DMS153 treated with DMSO at 0.1 percent for 48 hours (cell line): ENCODE results near the gene SETD3.

Experiments used
- DNase-seq: peaks from one replicate; lab custom pipeline; 2025; ENCODE audit not compliant: unreplicated experiment; lab: John Stamatoyannopoulos, UW

SETD3 gene

DNA sequence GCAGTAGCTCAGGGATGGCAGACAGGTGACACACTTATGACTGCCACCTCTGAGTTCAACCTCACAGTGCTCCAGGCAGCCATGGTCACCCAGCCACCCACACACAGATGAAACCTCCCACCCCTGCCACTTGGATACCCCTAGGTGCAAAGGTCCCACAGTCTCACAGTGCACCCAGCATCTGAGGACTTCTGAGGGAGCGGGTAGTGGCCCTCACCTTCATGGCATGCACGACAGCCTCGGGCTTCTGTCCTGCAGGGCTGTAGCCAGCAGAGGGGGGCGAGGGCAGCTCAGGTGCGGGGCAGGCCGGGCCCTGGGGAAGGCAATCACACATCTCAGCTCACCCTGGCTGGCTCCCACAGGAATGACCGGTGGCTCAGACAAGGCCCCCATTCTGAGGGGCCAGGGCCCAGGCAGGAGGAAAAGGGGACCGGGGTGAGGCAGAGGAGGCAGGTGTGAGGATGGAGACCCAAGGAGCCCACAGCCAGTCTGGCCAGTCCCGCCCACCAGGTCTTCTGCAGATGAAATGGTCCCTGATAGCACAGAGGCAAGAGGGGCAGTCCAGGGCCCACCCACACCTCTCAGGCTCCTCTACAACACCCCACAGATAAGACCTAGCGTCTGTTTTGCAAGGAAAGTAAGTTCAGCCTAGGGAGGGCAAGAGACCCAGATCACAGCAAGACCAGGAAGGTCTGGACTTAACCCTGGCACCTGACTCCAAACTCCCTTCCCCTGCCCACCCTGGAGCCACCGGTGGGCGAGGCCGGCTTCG, 36.4 kb upstream of the SETD3 start:
- DNase-seq: no peak

DNA sequence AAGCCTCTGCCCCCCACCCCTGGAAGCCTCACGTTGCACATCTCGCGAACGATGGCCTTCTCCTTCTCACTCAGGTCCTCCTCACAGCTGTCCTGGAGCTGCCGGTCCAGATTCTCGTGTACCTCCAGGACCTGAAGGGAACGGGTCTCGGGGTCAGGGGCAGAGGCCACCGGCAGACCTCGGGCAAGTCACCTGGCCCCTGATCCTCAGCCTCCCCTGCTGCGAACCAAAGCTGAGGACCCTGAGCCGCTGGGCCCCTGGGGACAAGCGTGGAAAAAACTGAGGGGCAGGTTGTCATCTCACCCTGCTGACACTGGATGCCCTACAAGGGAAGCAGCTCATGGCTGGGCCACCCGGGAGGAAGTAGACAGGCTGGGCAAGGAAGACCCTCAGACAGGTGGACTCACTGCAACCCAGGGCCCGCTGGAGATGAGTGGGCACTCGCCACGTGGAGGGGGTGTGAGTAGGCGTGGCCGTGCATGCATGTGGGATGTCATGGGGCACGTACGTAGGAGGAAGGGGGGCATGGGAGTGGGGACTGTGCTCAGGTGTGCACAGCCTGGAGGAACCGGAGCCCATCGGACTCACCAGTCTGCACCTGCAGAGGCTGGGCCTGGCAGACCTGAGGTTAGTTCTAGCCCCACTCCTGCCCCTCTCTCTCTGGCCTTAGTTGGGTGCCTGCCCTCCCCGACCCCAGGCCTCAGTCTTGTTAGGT, 35.7 kb upstream of the SETD3 start:
- no peak for DNase-seq

DNA sequence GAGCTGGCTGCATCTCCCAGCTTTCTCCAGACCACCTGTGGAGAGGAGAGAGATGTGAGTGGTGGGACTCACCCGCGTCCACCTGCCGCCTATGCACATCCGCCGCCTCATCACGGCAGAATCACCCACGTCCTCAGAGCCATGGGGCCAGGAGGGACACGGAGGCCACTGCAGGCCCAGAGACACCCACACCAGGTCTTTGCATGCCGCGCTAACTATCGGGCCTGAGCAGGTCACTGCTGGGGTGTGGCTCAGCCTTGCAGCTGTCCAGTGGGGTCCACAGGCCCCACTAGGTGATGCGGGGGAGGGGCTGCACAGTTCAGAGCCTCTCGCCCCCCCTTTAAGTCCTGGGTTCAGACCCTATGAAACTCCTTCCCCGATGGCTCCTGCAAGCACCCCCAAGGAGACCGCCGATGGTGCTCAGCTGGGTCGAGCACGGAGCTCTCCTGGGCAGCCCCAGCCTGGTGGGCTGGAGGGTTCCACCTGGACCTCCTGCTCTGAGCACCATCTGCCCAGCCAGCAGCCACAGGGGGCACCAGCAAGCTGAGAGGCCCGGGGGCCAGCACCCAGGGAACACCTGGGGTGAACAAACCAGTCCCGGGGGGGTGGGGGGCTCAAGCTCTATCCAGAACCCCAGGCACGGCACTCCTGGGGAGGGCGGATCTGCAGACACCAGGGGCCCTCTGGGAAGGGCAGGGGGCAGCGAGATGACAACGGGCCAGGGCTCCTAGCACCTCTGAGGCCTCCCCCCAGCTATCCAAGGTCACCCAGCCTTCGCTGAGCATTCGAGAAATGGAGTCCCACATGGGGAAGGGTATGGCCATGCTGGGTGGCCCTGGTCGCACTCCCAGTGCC, 34.9 kb upstream of the SETD3 start:
- no peak for DNase-seq

- no peak for DNase-seq
These were observed 34.1 kb upstream of the SETD3 start for GRCh38 chr14:99514552-99515300.

DNA sequence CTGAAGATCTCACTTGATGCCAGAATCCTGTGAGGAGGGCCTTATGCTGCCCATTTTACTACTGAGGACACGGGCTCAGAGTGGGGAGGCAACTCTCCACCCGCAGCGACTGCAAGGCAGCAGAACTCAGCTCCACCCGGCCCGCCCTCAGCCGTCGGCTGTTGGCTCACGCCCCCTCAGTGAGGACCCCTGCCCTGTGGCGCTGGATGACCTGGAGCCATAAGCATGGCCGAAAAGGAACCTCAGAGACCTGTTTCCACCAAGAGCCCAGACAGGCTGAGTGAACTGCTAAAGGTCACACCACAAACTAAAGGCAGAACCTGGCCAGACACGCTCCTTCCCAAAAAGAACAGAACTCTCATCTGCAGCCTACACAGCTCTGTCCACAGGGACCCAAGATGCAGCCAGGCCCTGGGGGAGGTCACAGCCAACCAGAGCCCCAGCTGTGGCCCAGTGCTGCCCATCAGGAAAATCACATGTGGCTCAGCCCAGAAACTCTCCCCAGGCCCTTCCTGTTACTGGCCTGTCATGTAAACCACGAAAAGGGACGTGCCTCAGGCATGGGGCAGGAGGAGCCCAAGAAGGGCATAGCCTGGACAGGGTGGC, 33.4 kb upstream of the SETD3 start:
- DNase-seq: no peak

GRCh38 chr14:99513183-99513694, 32.6 kb upstream of the SETD3 start:
- DNase-seq: no peak

DNA sequence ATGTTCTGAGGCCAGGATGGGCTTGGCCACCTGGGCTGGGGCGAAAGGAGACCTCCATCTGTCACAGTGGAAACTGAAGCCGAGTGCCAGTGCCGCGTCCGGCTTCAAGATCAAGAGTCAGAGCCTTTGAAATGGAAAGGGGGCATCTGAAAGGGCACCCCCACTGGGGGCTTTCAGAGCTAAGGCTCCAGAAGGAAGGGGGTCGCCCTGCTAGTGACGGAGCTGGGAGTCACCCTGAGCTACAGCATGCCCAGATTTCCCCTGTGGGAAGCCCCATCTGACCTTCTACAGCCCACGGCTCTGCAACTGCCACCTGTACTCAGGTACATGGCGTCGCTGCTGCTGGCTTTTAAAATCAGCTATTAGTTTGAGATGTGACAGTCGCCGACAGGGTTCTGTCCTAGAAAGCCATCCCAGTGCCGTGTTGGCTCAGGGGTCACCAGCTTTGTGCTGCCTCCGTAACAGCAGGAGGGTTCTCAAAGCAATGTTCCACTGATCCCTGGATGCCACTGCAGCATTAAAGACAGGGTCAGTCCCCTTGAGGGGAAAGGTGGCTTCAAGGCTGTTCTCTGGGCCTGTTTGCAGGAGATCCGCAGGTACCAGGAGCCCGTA, 32.0 kb upstream of the SETD3 start:
- no peak for DNase-seq

GRCh38 chr14:99512110-99512449, 31.4 kb upstream of the SETD3 start:
- DNase-seq: no peak

DNA sequence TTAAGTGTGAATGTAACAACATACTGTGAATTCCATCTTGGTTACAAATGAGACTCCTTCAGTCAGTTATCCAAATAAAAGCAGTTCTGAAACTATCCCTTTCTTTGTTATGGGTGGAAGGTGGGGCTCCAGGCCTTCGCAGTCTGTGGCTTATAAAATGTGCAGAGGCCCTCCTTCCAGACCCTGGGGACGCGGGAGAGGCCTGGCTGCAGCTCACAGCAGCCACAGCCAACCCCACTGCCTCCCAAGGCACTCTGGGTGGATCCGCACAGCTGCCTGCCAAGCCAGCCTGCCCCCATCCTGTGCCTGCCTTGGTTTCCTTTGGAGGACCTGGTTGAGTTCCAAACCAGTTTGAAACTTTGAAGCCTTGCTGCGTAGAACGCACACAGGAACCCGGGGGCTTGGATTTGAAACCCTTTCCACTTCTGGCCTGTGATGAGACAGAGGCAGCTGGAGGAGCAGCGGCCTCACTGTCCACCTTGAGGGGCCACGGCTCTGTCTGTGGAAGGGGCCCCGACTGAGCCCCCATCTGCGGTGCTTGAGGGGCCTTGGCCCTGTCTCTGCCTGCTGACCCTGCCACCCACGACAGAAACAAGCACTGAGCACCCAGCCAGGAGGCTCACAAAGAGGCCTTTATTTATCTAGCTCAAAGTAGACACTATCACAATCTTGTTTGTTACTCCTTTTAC, 30.9 kb upstream of the SETD3 start:
- no peak for DNase-seq

DNA sequence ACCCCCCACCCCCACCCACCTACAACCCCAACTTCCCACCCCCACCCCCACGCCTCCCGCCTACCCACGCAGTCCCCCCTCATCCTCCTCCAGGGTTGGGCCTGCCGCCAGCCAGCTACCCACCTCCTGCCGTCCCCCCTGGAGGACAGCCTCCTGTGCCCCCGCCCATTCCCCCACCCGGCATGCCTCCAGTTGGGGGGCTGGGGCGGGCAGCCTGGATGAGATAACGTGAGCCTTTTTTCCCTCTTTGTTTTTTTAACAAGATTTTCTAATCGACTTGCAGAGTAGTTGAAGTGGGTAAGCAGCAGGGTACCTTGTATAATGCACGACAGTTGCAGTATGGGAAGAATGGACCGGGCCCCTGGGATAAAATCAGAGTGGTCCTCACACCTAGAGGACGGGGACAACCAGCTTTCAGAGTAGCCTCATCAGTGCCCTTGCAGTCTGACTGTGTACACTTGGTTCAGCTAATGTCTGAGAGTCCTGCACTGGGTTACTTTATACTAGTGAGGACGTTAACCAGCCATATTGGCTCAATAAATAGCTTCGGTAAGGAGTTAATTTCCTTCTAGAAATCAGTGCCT, 30.0 kb upstream of the SETD3 start:
- no peak for DNase-seq

DNA sequence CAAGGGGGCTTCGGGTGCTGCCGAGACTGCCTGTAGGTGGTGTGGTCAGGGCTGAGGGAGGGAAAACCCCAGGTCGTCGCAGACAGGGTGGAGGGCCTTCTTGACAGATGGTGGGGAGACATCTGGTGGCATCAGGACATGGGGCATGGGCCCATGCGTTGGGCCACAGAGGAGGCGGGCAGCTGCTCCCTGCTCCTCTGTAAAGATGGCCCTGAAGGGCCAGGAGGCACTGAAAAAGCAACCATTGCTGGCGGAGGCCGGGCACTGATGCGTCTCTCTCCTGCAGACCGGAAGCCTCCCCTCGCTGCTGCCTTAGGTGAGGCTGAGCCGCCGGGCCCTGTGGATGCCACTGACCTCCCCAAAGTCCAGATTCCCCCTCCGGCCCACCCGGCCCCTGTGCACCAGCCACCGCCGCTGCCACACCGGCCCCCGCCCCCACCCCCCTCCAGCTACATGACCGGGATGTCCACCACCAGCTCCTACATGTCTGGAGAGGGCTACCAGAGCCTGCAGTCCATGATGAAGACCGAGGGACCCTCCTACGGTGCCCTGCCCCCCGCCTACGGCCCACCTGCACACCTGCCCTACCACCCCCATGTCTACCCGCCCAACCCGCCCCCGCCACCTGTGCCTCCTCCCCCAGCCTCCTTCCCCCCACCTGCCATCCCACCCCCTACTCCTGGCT, 29.4 kb upstream of the SETD3 start:
- DNase-seq: no peak

- no peak for DNase-seq
These were observed 28.4 kb upstream of the SETD3 start for GRCh38 chr14:99508896-99509629.

DNA sequence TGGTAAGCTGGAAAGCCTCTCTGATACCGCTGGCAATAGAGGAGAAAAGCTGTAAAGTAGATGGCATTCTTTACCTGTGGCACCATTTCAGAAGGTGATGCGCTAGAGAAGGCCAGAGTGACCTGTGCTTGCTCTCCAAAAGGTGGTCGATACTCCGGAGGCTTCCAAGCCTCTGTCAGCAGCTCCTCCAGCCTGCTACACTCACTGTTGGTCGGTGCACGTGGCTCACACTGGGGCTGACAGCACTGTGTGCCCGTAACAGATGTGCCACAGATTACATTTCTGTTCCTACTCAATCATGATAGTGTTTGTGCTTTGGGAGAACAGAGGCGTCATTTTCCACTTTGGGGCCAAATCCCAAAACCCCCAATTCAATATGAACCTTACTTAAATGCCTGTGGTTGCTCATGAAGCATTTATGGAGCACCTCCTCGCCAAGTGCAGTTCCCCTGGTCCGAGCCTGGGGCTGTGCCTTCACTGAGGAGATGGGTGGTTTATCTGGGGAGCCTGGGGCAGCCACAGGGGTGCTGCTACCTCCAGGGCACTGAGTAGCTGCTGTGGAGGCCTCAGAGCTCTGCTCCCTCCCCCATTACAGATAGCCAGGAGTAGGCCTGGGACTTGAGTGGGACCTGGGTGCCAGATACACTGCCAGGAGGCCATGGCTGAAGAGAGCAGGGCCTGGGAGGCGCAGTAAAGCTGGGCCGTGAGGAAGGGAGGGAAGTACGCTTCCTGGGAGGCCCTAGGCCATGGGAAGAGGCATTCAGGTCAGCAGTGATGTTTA, 27.4 kb upstream of the SETD3 start:
- no peak for DNase-seq

DNA sequence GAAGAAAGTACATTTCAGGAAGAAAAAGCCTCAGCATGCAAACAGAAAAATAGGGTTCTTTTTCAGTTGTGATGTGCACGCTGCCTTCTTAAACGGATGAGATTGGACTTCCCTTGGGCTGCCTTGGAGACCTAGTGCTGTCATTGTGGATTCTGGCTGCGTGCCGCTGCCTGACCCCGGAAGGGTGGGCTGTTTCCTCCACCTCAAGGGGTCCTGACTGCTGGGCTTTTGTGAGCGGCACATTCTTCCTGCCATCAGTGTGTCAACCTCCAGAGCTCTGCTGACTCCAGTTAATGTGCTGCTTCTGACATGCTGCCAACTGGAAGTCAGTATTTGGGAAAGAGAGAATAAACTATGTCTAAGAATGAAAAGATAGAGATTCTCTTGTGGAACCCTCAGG, 25.6 kb upstream of the SETD3 start:
- DNase-seq: no peak

DNA sequence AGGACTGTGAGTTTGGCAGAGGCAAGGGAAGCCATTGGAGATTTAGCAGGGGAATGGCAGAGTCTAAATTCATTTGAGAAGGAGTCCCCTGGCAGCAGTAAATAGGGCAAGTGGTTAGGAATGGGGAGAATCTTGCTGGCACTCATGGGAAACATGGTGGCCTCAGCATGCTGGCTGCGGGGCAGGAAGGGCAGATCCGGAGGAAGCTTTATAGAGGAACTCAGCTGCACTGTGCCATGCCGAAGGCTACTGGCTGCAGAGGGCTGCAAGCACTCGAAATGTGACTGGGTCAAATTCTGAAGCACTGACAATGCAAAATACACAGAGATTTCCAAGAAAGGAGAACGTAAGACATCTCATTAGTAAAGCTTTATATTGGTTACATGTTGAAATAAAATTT, 24.4 kb upstream of the SETD3 start:
- DNase-seq: no peak

- DNase-seq: no peak
These were observed 23.3 kb upstream of the SETD3 start for GRCh38 chr14:99503848-99504453.

- DNase-seq: no peak
These were observed 22.3 kb upstream of the SETD3 start for GRCh38 chr14:99502989-99503421.
